Right renal cortex interstitium (tissue), 3 donors: ENCODE results near the gene RASGRF1. TPM values are rescaled to one million over a fixed set of nuclear protein-coding genes. Genes with fewer than 3 reads are reported as not detected.
"Not testable (repeated sequence)": the region's sequence is repeated elsewhere in the genome, so short reads cannot be mapped to it uniquely, and the experiment has no call there.

Source experiments
- DNase-seq, 3 donors: peaks; one replicate each; pipeline ENCODE4 v3.0.0-alpha.2; 2013; ENCODE audit warnings: low read depth in 3 of 3, low spot score in 2 of 3
- polyA plus RNA-seq, 3 donors: library from polyadenylated mRNA; unstranded; fragments of 120-200 nt; gene quantifications; one replicate each; pipeline ENCODE4 v1.2.1, GENCODE V29; 2013; ENCODE audit not compliant: insufficient read length in 3 of 3

Gene RASGRF1
- polyA plus RNA-seq, 3 donors, result 0.21 to 0.82 (median 0.43) TPM

GRCh38 chr15:78938658-78939488, 151.7 kb downstream of the RASGRF1 start:
- DNase-seq, result no peak

DNA sequence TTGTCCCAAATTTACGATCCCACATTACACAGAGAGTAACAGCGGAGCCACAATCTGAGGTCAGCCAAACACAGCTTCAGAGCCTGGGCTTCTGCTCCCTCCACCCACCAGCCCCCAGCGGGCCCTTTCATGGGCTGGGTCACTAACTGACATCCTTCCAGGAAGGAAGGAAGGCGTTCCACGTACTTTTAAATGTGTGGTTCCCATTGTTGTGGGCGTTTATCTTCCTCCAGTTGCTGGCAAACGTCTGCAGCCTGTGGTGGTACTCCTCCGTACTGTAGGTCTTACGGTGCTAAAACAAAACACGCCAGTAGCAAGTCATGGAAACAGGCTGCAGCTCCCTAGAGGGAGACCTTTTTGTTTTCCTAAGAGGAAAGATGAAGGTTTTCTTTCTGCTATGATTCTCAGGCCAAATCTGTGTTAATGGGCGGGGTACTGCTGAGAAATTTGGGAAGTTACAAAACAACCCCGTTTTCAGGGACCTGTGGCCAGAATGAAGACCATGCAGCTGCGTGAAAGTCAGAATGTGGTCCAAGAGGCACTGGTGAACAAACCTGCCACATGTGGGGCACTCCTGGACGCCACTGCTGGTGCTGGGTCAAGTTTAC, 153.3 kb downstream of the RASGRF1 start:
- DNase-seq, result no peak

DNA sequence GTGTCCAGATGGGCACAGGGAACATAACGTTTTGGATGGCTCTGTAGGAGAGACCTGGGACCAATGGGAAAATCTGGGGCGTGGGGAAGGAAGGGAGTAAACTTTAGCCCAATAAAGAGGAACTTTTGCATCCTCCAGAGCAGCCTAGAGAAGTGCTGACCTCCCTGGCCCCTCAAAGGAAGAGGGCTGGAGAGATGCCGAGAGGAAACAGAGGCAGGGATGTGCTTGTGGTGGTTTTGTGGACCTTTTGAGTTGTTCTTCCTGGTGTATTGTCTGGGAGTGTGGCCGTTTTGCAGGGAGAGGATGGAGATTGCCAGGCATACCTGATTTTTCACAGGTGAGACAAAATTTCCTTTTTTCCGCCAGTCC, 155.9 kb downstream of the RASGRF1 start:
- DNase-seq, result no peak

GRCh38 chr15:78933823-78934654, 156.5 kb downstream of the RASGRF1 start:
- DNase-seq, result no peak

DNA sequence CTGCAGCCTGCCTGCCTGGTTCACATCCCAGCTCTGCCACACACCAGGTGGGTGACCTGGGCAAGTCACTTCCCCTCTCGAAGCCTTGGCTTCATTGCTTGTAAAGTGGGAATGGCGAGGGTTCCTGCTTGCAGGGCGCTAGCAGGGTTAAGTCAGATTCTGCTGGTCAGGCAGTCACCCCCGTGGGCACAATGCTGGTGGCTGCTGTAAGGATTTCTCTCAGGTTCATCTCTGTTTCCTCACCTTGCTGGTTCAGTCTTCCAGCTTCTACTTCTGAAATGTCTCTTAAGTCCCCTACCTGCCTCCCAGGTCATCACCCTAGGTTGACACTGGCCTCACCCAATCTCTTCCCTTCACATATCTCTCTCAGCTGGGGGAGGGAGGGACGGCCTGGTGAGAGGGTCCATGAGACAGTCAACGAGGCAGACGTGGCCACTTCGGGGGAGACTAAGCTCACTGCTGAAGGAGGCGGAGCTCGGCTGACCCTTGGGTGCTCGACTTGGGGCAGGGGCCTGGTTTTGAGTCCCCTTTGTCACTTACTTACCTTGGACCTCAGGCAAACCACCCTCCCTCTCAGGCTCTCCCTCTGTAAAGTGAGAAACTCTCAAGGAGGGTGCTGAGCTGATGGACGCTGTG, 157.3 kb downstream of the RASGRF1 start:
- DNase-seq, result no peak

- DNase-seq, result no peak
These were observed 158.2 kb downstream of the RASGRF1 start for GRCh38 chr15:78932258-78932808.

- no peak for DNase-seq
These were observed 158.9 kb downstream of the RASGRF1 start for GRCh38 chr15:78931439-78932257.

DNA sequence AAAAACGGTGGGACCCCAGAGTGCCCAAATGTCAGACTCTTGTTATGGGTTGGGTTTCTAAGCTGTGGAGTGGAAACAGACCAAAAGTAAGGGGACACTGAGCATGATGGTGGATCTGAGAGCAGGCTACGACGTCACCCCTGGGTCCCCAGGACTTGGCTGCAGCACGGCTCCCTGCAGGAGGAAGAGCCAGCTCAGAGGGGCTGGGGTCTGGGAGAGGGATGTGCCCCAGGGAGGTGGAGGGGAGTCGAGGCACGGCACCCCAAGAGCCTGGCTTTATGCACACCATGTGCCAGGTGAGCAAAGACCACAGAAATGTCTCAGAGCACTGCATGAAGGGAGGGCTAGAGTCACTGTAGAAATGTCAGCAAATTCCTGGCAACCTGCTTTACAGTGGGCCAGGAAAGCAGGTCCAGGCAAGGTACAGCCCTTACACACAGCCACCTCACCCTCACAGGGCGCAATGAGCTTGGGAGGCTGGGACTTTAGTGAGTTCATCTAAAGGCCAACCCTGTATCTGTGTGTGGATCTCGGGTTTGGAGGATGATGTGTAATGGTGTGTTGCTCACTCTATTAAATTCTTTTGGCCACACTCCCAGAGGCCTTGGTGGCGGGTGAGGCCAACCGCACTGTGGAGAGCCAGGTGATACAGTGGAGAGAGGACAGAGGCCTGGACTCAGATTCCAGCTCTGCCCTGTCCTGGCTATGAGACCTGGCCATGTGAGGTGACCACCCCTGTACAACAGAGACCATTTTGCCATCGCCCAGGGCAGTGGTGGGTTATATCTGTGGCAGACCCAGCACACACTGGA, 159.8 kb downstream of the RASGRF1 start:
- DNase-seq, result no peak

DNA sequence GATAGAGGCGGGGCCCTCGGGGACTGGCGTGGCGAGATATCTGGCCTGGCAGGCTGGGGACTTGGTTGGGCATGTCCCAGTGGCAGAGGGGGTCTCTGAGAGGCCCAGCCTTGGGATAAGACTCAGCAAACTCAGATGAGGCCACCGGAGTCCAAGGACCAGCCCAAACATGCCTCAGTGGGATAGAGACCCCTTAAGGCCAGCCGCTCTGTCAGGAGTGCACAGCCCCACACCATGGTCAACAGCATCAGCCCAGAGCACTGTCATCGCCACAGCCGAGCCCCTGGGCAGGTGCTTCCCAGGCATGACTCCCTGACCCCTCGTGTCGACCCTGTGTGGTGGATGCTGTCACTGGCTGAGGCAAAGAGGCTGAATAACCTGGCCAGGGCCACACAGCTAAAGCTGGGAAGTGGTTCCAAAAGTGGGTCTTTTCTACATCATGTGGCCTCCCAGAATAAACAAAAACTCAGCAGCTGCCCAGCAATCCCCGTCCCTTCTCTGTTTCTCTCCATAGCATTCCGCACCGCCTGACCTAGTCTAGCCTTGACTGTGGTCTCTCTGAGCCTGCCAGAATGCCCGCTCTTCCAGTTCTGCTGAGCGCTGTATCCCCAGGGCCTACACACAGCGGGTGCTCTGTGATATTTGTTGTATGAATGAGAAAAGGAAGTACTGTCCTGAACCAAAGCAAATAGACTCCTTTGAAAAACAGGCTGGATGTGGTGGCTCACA, 160.9 kb downstream of the RASGRF1 start:
- no peak for DNase-seq

DNA sequence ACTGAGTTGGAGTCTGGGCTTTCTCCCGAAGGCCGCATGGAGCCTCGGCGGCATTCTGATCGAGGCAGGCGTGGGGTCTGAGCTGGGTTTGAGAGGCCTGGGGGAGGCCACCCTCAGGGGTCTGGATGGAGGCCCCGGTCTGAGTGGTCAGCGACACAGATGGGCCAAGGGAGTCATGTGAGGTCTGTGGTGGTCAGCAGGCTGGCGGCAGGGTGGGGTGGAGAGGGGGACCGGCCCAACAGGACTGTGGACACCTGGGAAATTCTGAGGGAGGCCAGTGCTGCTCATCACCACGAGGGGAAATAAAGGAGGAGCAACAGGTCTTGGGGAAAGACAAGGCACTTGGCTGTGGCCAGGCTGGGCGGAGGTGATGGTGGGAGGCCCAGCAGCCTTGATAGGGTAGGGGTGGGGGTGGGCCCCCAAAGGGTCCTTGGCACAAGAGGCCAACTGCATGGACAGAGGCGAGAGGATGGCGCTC, 161.9 kb downstream of the RASGRF1 start:
- DNase-seq, result no peak

- DNase-seq, result not testable (repeated sequence)
These were observed 162.4 kb downstream of the RASGRF1 start for GRCh38 chr15:78928176-78928575.

GRCh38 chr15:78927077-78927790, 163.3 kb downstream of the RASGRF1 start:
- no peak for DNase-seq

DNA sequence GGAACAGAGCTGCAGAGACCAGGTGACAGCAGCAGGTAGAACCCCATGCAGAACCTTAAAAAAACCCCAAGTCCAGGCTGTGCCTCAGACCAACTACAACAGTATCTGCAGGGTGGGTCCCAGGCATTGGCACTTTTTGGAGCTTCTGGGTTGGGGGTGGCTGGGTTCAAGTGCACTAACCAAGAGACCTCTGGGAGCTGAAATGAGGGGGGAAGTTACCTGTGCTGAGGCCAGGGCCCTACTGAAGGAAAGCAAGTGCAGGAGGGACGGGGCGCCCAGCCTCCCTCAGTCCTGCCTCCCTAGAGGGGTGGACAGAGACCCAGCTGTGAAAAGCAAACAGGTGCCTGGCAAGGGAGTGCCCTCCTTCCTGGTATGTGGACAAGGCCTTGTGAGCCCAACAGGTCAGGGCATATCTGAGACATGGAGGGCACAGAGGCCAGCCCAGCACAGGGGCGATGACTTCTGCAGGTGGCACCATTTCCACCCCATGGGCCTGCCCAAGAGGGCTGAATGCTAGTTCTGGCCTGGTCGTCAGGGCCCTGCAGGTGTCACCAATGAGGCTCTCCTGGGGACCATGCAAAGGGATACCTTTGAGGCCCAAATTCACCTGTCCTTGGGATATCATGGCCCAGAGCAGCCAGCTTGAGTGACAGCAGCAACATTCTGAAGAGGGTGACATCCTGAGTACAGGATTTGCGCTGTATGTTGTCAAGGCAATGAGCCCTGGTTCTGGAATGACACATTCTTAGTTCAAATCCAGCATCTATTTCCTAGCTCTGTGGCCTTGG, 164.4 kb downstream of the RASGRF1 start:
- DNase-seq, result no peak

GRCh38 chr15:78925076-78925624, 165.4 kb downstream of the RASGRF1 start:
- DNase-seq, result no peak

DNA sequence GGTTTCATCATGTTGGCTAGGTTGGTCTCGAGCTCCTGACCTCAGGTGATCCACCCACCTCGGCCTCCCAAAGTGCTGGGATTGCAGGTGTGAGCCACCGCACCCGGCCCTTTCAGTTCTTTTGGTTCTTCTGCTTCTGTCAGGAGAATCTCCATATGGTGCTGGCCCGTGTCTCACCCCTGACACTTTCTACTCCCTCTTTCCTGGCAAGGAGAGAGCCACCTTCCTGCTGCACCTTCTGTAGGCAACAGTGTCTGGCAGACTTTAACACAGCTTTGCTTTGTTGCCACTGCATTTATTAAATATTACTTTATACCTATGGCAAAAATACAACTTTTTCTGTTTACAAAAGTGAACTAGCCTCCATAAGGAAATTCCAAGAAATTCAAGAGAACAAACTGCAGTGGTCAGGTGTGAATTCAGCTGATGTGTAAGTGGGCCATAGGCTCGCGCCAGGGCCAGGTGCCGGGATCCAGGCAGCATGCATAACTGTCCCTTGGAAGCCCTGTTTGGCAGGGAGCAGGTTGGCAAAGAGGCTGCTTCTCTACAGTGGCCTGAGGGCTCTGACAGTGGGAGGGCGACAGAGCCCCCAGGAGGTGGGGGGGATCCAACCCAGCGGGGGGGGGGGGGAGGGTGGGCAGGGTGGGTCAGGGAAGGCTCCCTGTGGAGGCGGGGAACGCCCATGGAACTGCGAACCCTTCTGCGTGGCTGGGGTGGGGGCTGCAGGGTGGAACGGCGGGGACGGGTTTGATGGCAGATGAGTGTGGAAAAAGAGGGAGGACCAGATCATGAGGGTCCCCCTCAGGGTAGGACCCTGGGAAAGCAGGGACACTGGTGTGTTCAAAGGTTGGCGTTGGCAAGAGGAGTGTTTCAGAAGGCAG, 166.9 kb downstream of the RASGRF1 start:
- no peak for DNase-seq
